ENCODE measurements around the gene P3H1.
"Not testable (repeated sequence)": the region's sequence is repeated elsewhere in the genome, so short reads cannot be mapped to it uniquely, and the experiment has no call there.

- TF ChIP-seq CTCF (conservative IDR thresholded peaks at IDR 0.05 in 1 of 2, IDR thresholded peaks at IDR 0.05 in 1 of 2; ENCODE audit: extremely low read depth in 1 of 2, insufficient read depth in 1 of 2, low read depth in 1 of 2, low read length in 2 of 2); EZH2 (IDR thresholded peaks at IDR 0.05; ENCODE audit: borderline replicate concordance, low read length): not testable (repeated sequence)
These were observed 41.0 kb downstream of the P3H1 start for GRCh38 chr1:42725820-42726219.

Data from mammary epithelial cell (primary cell).